Measurements from ENCODE around the gene MAST4.

Gene MAST4

DNA sequence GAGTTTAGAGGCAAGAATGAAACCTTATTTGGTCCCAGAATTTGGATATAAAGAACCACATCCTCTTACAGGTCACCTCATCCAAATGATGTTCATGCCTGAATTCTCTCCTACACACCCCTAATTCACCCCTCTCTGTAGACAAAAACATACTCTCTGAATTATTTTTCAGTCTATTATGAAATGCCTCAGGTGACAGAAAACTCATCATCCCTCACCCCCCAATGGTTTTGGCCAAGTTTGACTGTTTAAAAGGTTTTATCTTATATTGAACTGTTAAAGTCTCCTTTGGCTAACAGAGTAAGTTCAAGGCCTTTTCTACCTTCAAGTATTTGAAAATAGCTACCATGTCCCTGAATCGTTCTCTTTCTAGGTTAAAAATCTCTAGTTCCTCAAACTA lies 602.7 kb downstream of the MAST4 start:
- Histone ChIP-seq H3K9ac (ENCODE audit: low read depth, low read length) (no peak overlapping the region), H3K4me3 (ENCODE audit: low read length) (no peak overlapping the region), H3K36me3 (ENCODE audit: insufficient read depth, low read length) (no peaks in the 10 kb centered on the region), H3K4me1 (ENCODE audit: control insufficient read depth, insufficient read depth, low read length) (no peaks in the 10 kb centered on the region), H3K9me3 (replicated peaks; ENCODE audit: low read length) (no peaks in the 10 kb centered on the region), H3K4me2 (ENCODE audit: low read length) (no peak overlapping the region), H3K27me3 (ENCODE audit: control insufficient read depth, insufficient read depth, low read length) (no peaks in the 10 kb centered on the region)

DNA sequence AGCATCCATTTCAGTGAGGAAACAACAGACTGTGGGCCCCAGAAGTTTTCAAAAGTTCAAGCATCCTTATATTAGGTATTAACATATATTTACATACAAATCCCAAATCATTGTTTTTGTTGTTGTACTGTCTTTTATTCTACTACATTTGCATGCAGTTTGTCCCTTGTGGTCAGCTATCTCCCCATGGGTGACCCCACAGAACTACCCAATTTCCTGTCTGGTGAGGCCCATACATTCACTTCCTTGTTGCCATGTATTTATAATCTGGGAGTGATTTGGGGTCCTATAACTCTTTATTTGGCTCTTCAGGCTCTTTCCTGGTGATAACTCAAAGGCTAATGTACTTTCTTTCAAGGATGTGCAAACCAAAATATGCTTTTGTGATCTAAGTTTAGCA lies 603.7 kb downstream of the MAST4 start:
- Histone ChIP-seq H3K4me1 (ENCODE audit: control insufficient read depth, insufficient read depth, low read length) (no peaks in the 10 kb centered on the region), H3K27me3 (ENCODE audit: control insufficient read depth, insufficient read depth, low read length) (no peaks in the 10 kb centered on the region), H3K9ac (ENCODE audit: low read depth, low read length) (no peak overlapping the region), H3K4me3 (ENCODE audit: low read length) (no peak overlapping the region), H3K4me2 (ENCODE audit: low read length) (no peak overlapping the region), H3K9me3 (replicated peaks; ENCODE audit: low read length) (no peaks in the 10 kb centered on the region), H3K36me3 (ENCODE audit: insufficient read depth, low read length) (no peaks in the 10 kb centered on the region)

DNA sequence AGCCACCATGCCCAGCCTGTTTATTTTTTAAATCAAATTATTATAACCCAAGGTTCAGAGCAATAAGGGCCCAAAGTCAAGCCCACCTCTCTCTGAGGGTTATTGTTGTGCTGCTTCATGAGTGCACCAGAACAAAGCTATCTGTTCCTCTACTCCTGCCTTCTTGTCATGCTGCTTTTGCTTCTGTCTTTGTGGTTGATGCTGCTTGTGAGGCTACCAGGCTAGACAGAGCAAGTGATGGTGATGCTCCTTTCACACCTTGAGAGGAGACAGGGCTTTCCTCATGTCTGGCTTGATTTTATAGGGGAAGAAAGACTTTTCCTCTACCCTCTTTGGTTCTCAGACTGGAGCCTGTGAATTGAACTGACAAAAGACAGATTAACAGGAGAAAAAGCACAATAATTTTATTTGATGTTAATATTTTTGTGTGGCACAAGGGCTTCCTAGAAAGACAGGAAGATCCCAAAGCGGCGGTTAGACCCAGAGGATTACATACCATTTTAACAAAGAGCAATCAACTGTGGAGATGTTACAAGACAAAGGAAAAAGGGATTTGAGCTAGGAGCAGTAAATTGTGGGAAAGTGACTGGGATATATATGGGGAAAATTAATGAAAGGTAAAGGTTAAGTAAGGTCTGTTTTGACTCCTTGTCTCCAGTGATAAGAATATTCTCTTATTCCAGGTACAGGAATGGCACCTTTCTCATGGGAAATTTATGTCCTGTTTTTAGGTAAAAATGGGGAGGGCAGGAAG lies 604.8 kb downstream of the MAST4 start:
- Histone ChIP-seq H3K9me3 (replicated peaks; ENCODE audit: low read length) (no peaks in the 10 kb centered on the region), H3K4me2 (ENCODE audit: low read length) (no peak overlapping the region), H3K9ac (ENCODE audit: low read depth, low read length) (no peak overlapping the region), H3K4me3 (ENCODE audit: low read length) (no peak overlapping the region), H3K27me3 (ENCODE audit: control insufficient read depth, insufficient read depth, low read length) (no peaks in the 10 kb centered on the region), H3K36me3 (ENCODE audit: insufficient read depth, low read length) (no peaks in the 10 kb centered on the region), H3K4me1 (ENCODE audit: control insufficient read depth, insufficient read depth, low read length) (peaks cover 2% of the 10 kb centered on the region)

DNA sequence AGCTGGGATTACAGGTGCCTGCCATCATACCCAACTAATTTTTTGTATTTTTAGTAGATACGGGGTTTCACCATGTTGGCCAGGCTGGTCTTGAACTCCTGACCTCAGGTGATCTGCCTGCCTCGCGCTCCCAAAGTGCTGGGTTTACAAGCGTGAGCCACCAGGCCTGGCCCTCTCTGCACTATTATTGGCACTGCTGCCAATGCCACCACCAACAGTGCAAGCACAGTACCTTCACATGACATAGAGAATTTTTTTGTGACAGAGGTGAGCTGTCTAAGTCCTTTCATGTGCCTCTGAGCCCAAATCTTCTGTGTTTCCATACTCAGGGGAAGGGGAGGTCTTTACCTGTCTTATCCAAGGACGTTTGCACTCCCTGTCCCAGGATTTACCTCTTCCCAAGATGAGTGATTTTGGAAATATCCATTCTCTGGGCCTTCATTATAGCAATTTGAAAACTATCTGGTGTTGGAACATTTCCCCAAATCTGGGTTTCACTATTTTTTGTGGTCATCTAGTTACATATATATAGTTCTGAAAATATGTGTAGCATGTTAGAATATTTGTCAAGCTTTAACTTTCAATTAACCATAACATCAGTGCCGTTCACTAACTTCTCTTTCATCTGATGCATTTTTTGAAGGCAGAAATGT lies 605.8 kb downstream of the MAST4 start:
- Histone ChIP-seq H3K36me3 (ENCODE audit: insufficient read depth, low read length) (no peaks in the 10 kb centered on the region), H3K4me1 (ENCODE audit: control insufficient read depth, insufficient read depth, low read length) (peaks cover 11% of the 10 kb centered on the region), H3K9ac (ENCODE audit: low read depth, low read length) (no peak overlapping the region), H3K4me2 (ENCODE audit: low read length) (no peak overlapping the region), H3K27me3 (ENCODE audit: control insufficient read depth, insufficient read depth, low read length) (no peaks in the 10 kb centered on the region), H3K9me3 (replicated peaks; ENCODE audit: low read length) (no peaks in the 10 kb centered on the region), H3K4me3 (ENCODE audit: low read length) (no peak overlapping the region)

DNA sequence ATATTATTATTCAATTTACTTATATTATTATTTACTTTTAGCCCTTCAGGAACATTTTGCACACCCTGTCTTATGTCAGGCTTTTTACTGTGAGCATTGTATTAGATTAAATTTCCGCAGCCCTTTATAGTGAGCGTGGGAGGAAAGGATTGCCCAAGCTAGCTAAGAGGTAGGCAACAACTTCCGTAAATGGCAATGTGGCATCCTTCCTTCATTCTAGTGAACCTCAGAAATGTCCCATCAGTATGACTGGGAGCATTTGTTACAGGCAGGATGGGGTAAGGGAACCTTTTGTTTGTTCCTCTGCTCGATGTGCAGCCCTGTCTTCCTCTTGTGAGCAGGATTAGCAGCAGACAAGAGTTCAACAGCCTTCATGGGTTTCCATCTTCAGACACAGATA lies 606.6 kb downstream of the MAST4 start:
- Histone ChIP-seq H3K4me3 (ENCODE audit: low read length) (no peak overlapping the region), H3K27me3 (ENCODE audit: control insufficient read depth, insufficient read depth, low read length) (no peaks in the 10 kb centered on the region), H3K9me3 (replicated peaks; ENCODE audit: low read length) (no peaks in the 10 kb centered on the region), H3K4me1 (ENCODE audit: control insufficient read depth, insufficient read depth, low read length) (peaks cover 18% of the 10 kb centered on the region), H3K9ac (ENCODE audit: low read depth, low read length) (no peak overlapping the region), H3K36me3 (ENCODE audit: insufficient read depth, low read length) (no peaks in the 10 kb centered on the region), H3K4me2 (ENCODE audit: low read length) (no peak overlapping the region)

DNA sequence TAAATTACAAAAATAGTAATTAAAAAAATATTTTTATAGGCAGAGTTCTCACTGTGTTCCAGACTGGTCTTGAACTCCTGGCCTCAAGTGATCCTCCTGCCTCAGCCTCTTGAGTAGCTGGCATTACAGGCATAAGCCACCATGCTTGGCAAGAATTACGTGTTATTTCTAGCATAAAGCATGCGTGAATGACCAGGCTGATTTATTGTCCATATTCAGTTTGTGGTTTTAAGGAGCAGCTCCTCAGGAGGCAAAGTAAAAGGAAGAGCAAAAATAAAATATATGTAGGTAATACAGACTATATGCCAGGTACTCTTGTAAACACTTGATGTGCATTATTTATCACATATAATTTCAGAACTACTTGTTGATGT lies 607.5 kb downstream of the MAST4 start:
- no peaks in the 10 kb centered on the region for H3K27me3 ChIP-seq (ENCODE audit: control insufficient read depth, insufficient read depth, low read length)
- H3K4me1 ChIP-seq (ENCODE audit: control insufficient read depth, insufficient read depth, low read length) = peaks cover 18% of the 10 kb centered on the region
- no peak overlapping the region for H3K9ac ChIP-seq (ENCODE audit: low read depth, low read length)
- no peak overlapping the region for H3K4me2 ChIP-seq (ENCODE audit: low read length)
- H3K4me3 ChIP-seq (ENCODE audit: low read length) = no peak overlapping the region
- H3K9me3 ChIP-seq (replicated peaks; ENCODE audit: low read length) = no peaks in the 10 kb centered on the region
- H3K36me3 ChIP-seq (ENCODE audit: insufficient read depth, low read length) = no peaks in the 10 kb centered on the region

DNA sequence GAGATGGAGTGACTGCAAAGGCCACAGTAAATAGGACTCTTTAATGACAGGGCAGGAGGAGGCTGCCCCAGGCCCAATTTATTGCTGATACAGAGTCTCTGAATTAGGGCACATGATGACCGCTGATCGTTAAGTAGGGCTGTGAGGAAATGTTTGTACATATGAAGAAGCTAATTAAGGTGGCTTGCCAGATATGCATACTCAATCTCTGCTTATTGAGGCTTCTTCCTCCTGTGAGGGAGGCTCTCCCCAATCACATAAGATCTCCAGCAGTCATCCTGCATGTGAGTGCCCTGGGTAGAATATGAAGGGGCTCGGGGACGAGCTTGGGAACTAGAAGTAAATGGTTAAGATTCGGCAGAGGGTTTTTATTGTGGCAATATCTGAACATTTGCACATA lies 608.6 kb downstream of the MAST4 start:
- Histone ChIP-seq H3K4me3 (ENCODE audit: low read length) (no peak overlapping the region), H3K4me1 (ENCODE audit: control insufficient read depth, insufficient read depth, low read length) (peaks cover 18% of the 10 kb centered on the region), H3K9ac (ENCODE audit: low read depth, low read length) (no peak overlapping the region)

DNA sequence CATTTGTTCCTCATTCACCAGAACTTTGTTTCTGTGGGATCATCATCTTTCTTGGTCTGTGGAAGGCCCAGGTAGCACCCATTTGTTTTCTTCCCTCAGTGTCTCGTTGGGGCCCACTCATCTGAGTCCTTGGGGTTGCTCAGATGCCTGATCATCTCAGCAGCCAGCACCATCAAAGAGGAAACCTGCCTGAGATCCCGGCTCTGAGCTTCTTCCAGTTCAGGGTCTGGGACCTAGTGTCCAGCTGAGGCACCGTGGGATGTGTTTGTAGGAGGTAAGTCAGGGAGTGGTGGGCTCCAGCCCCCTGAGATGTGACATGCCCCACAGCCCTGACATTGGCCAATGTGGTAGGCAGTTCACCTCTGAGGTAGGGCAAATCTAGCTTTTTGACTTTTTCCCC lies 609.8 kb downstream of the MAST4 start:
- no peak overlapping the region for H3K4me2 ChIP-seq (ENCODE audit: low read length)
- H3K9ac ChIP-seq (ENCODE audit: low read depth, low read length) = no peak overlapping the region
- no peaks in the 10 kb centered on the region for H3K27me3 ChIP-seq (ENCODE audit: control insufficient read depth, insufficient read depth, low read length)
- peaks cover 18% of the 10 kb centered on the region for H3K4me1 ChIP-seq (ENCODE audit: control insufficient read depth, insufficient read depth, low read length)
- H3K36me3 ChIP-seq (ENCODE audit: insufficient read depth, low read length) = no peaks in the 10 kb centered on the region
- no peaks in the 10 kb centered on the region for H3K9me3 ChIP-seq (replicated peaks; ENCODE audit: low read length)
- H3K4me3 ChIP-seq (ENCODE audit: low read length) = no peak overlapping the region

More for the DNA sequence above, 608.6 kb downstream of the MAST4 start:
- Histone ChIP-seq H3K36me3 (ENCODE audit: insufficient read depth, low read length) (no peaks in the 10 kb centered on the region), H3K27me3 (ENCODE audit: control insufficient read depth, insufficient read depth, low read length) (no peaks in the 10 kb centered on the region), H3K4me2 (ENCODE audit: low read length) (no peak overlapping the region), H3K9me3 (replicated peaks; ENCODE audit: low read length) (no peaks in the 10 kb centered on the region)

DNA sequence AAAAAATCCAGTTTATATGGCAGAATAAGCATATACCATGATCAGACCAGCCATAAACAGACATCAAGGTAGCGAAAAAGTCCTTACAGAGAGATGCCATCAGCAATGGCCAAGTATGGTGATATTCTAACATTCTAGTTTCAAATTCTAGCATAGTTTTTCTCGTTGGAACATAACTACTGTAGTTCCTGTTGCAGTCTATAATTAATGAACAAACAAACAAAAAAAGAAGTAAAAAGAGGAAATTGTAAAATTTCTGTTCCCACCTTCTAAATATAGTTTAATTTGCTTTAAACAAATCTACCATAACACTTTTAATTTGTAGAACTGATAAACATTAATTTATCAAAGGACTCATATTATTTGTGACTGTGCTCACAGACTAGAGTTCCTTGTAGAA lies 610.3 kb downstream of the MAST4 start:
- no peak overlapping the region for H3K4me2 ChIP-seq (ENCODE audit: low read length)
- H3K27me3 ChIP-seq (ENCODE audit: control insufficient read depth, insufficient read depth, low read length) = no peaks in the 10 kb centered on the region
- no peak overlapping the region for H3K4me3 ChIP-seq (ENCODE audit: low read length)
- H3K9me3 ChIP-seq (replicated peaks; ENCODE audit: low read length) = no peaks in the 10 kb centered on the region
- no peak overlapping the region for H3K9ac ChIP-seq (ENCODE audit: low read depth, low read length)
- H3K4me1 ChIP-seq (ENCODE audit: control insufficient read depth, insufficient read depth, low read length) = peaks cover 18% of the 10 kb centered on the region
- H3K36me3 ChIP-seq (ENCODE audit: insufficient read depth, low read length) = no peaks in the 10 kb centered on the region

DNA sequence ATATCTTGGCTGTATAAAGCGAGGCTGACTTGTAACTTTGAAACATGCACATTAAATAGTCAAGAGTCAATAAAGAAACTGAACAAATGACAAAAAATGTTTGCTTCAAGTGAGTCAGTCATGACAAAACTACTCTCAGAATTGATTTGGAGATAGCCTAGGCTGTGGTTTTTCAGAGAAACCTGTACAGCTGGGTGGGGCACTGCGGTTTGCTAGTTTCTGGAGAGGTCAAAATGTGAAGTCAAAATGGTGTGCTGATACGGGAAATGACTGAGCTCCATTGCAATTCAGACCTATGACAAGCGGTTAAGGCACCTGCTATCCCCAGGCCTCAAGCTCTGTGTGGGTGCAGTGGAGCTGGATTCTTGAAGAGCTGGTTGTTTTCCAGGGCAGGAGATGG lies 610.7 kb downstream of the MAST4 start:
- H3K4me1 ChIP-seq (ENCODE audit: control insufficient read depth, insufficient read depth, low read length) = peaks cover 18% of the 10 kb centered on the region
- no peaks in the 10 kb centered on the region for H3K27me3 ChIP-seq (ENCODE audit: control insufficient read depth, insufficient read depth, low read length)
- no peaks in the 10 kb centered on the region for H3K36me3 ChIP-seq (ENCODE audit: insufficient read depth, low read length)
- H3K9ac ChIP-seq (ENCODE audit: low read depth, low read length) = no peak overlapping the region
- H3K4me3 ChIP-seq (ENCODE audit: low read length) = no peak overlapping the region
- H3K4me2 ChIP-seq (ENCODE audit: low read length) = peak overlapping the region; percentile 4
- H3K9me3 ChIP-seq (replicated peaks; ENCODE audit: low read length) = no peaks in the 10 kb centered on the region

DNA sequence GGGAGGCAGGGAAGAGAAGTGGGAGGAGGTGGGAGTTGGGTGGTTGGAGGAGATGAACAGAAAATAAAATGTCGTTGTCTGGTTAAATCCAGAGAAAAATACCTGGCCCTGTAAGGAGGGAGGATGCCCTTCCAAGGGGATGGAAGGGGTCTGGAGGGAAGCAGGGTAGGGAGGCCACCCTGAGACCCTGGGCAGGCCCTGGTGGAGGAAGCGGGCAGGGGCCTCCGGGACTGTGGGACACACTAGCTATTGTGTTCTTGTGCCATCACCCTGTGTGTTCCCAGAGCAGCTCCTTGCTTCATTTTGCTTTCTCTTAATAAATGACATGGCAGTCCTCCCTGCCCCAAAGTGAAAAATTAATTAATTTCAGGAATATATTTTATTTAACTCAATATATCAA lies 612.2 kb downstream of the MAST4 start:
- H3K4me3 ChIP-seq (ENCODE audit: low read length) = no peak overlapping the region
- peaks cover 23% of the 10 kb centered on the region for H3K4me1 ChIP-seq (ENCODE audit: control insufficient read depth, insufficient read depth, low read length)
- no peaks in the 10 kb centered on the region for H3K9me3 ChIP-seq (replicated peaks; ENCODE audit: low read length)
- H3K36me3 ChIP-seq (ENCODE audit: insufficient read depth, low read length) = no peaks in the 10 kb centered on the region
- no peak overlapping the region for H3K9ac ChIP-seq (ENCODE audit: low read depth, low read length)
- H3K27me3 ChIP-seq (ENCODE audit: control insufficient read depth, insufficient read depth, low read length) = no peaks in the 10 kb centered on the region
- no peak overlapping the region for H3K4me2 ChIP-seq (ENCODE audit: low read length)
